Measurements from ENCODE around the gene NOX4.
"Not testable (repeated sequence)": the region's sequence is repeated elsewhere in the genome, so short reads cannot be mapped to it uniquely, and the experiment has no call there.

Gene NOX4

GRCh38 chr11:89457190-89457589 lies 34.0 kb downstream of the NOX4 start:
- no peak for DNase-seq

- DNase-seq, result no peak
These were observed 34.5 kb downstream of the NOX4 start for GRCh38 chr11:89456681-89457080.

- DNase-seq, result no peak
These were observed 38.4 kb downstream of the NOX4 start for GRCh38 chr11:89452780-89453179.

- no peak for DNase-seq
These were observed 43.3 kb downstream of the NOX4 start for GRCh38 chr11:89447845-89448244.

DNA sequence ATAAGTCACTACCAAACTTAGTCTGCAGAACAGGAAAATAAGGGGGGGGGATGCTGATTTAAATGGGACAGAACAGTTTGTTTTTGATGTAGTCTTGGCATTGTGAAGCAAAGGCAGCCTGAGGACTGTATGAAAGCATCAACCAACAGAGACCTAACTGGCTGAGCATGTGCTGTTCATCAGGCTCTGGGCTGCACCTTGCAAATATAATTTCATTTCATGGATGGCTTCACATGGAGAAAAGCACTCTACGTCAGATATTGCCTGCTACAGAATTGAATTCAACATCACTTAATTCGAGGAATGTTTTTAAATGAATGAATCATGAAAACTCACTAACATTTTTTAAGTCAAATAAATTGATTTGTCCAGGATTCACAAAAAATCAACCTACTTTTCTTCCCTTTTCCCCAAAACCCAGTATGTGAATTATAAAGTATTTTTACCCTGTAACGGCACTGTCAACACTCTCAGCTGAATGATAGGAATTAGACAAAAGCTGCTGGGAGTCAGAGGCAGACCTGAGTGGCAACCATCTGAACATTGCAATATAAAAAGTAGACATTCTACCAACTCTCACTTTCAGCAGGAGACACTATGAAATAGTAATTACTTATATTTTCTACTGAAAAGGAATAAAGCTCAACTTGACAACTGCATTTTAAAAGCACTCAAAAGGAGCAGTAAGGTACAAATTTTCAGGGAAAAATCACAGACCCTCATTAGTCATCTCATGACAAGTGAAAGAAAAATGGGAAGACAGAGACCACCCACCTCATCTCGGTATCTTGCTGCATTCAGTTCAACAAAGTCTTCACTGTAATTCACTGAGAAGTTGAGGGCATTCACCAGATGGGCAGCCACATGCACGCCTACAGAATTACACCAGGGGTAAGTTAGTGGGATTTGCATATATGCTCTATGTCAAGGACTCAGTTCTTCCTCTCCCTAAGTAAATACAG lies 47.5 kb downstream of the NOX4 start:
- DNase-seq, result no peak

DNA sequence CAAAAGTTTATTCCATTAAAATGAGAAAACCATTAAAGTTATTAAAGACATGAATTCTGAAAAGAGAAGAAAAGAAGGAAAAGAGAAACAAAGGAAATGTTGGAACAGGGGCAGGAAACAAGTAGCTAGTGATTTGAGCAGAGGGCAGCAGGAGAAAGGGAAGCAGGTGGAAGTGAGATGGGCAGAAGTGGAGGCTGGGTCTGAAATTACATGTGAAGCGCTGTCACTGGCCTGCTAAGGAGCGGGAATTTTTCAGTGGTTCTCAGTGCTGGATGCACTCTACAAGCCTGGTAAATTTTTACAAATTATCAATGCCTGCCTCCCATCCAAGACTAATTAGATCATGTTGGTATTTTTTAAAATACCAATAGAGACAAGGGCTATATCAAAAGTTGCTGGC lies 48.4 kb downstream of the NOX4 start:
- DNase-seq, result no peak

DNA sequence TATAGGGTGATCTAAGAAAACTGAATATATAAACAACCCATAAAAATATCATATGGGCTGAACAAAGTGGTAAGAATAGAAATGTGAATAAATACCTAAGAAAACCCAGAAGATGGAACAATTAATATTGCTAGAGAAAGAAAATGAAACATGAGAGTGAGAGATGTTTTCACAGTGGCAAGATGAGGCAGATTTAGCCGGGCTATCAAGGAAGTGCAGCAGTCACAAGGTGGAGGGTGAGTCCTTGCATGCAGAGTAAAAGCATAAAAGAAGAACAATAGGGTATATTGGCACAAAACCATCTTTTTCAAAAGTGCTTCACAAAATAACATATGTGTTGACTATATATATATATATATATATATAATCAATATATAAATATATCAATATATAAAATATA lies 49.6 kb downstream of the NOX4 start:
- no peak for DNase-seq

GRCh38 chr11:89437317-89437716 lies 53.9 kb downstream of the NOX4 start:
- no peak for DNase-seq

GRCh38 chr11:89436071-89436470 lies 55.1 kb downstream of the NOX4 start:
- DNase-seq, result no peak

GRCh38 chr11:89433278-89433677 lies 57.9 kb downstream of the NOX4 start:
- DNase-seq, result no peak

DNA sequence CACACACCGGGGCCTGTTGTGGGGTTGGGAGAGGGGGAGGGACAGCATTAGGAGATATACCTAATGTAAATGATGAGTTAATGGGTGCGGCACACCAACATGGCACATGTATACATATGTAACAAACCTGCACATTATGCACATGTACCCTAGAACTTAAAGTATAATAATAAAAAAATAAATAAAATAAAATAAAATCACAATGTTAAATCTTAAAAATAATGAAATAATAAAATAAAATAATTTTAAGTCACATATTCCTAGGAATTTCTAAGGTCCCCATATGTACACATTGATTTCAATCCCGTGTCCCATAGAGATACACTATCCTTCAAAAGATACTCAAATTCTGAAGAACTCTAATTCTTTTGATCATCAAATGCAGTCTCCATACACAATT lies 59.0 kb downstream of the NOX4 start:
- not testable (repeated sequence) for DNase-seq

GRCh38 chr11:89426501-89426900 lies 64.7 kb downstream of the NOX4 start:
- DNase-seq, result not testable (repeated sequence)

DNA sequence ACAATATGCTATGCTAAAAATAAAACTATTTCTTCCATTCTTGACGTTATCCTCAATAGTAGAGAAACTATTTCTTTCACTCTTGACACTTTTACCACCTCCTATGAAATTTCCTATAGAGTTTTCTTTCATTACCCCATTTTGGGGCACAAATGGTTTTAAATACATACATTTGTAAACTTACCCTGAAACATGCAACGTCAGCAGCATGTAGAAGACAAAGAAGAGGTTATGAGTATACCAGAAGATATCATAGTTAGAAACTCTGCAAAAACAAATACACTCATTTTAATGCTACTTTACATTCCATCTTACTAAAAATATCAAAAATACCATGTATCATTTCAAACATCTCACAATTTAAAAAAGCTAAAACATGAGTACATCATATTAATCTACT lies 69.5 kb downstream of the NOX4 start:
- DNase-seq, result no peak

- DNase-seq, result no peak
These were observed 70.2 kb downstream of the NOX4 start for GRCh38 chr11:89420981-89421380.

- DNase-seq, result no peak
These were observed 74.2 kb downstream of the NOX4 start for GRCh38 chr11:89416961-89417360.

DNA sequence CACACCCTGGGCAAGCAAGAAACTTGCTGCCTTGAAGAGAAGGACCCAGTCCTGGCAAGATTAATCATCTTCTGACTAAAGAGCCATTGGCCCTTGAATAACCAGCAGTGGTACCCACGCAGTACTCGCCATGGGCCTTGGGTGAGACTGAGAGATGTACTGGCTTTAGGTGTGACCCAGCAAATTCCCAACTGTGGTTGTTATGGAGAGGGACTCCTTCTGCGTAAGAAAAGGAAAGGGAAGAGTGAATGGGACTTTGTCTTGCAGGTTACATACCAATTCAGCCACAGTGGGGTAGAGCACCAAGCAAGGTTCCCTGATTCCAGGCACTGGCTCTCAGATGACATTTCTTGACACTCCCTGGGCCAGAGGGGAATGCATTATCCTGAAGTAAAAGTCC lies 80.1 kb downstream of the NOX4 start:
- DNase-seq, result not testable (repeated sequence)

DNA sequence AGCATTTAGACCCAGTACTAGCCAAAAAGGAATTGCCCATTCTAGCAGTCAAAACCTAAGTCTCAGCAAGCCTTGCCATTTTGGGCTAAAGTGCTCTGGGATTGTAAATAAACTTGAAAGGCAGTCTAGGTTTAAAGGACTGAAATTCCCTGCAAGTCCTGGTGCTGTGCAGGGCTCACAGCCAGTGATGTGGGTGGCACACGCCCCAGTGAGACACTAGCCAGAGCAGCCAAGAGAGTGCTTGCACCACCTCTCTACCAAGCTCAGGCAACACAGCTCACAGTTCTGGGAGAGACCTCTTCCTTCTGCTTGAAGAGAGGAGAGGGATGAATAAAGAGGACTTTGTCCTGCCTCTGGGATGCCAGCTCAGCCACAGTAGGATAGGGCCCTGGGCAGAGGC lies 80.5 kb downstream of the NOX4 start:
- not testable (repeated sequence) for DNase-seq

DNA sequence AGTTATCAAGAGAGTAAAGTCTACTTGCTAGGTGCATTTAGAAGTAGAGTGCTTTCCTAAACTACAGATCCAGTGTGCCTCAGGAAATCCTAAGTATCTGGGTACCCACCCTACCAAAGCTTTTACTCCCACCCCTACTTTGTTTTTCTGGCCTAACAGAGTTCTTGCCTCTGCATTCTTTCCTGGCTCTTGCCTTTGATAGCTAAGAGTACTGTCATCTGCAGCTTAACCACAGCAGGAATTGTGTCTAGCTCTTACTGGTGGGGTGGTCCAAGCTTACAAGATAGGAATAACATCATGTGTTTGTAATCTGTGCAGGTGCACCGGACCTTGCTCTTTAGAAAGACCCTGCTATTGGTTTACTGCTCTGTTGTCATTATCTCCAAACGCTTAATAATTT lies 82.7 kb downstream of the NOX4 start:
- not testable (repeated sequence) for DNase-seq

DNA sequence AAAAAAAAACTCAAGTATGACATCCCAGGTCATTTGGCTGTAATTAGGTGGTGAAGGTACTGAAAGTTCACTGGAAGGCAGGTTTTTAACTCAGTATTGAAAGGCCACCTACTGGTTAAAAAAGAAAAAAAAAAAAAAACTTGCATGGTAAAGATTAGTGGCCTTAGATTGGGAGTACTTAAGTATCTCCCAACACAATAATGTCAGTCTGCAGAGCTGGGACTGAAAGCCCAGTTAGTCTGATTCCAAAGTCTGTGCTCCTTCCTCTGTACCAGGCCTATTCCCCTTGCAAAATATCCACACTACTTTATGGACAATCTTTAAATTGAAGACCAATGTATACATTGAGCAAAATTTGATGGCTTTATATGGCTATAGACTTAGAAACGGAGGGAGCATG lies 85.5 kb downstream of the NOX4 start:
- DNase-seq, result no peak

DNA sequence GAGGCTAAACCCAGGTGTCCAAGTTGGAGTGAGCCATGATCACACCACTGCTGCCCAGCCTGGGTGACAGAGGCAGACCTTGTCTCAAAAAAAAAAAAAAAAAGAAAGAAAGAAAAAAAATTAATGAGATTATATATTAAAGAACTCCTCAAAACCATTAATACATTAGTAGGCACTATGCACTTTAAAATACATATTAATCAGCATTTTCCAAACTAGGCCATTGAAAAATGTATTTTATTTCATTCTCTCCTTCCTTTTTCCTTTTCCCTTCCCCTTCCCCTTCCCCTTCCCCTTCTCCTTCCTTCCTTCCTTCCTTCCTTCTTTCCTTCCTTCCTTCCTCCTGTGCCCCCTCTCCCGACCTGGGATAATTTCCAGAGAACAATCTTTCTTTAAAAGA lies 99.5 kb downstream of the NOX4 start:
- not testable (repeated sequence) for DNase-seq

DNA sequence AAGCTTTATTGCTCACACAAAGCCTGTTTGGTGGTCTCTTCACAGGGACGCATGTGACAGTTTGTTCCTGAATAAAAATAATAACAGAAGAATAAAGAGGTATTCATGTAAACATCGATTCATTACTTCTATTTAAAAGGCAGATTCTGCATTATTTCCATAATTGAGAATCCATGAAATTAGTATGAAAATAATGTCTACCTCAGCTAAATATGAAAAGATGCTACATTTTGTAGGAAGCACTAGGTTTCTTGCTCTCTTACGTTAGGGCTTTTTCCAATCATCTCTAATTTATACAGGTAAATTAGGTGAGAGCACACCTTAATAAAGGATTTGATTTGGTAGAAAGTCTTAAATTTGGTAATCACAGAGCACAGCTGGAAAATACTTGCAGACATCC lies 103.7 kb downstream of the NOX4 start:
- not testable (repeated sequence) for DNase-seq

DNA sequence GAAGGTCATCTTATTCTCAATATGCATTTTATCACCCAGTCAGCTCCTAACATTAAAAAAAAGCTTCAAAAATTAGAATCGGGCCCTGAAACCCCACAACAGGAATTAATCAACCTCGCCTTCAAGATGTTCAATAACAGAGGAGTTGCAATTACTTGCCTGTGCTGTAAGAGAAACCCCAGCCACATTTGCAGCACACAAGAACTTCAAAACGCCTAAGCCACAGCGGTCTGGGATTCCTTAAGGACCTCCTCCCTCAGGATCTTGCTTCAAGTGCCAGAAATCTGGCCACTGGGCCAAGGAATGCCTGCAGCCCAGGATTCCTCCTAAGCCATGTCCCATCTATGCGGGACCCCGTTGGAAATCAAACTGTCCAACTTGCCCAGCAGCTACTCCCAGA lies 108.2 kb downstream of the NOX4 start:
- DNase-seq, result not testable (repeated sequence)

GRCh38 chr11:89381094-89381493 lies 110.1 kb downstream of the NOX4 start:
- no peak for DNase-seq

GRCh38 chr11:89379976-89380771 lies 111.0 kb downstream of the NOX4 start:
- DNase-seq, result not testable (repeated sequence)
